Stimulated activated CD4-positive, alpha-beta T cell treated with anti-CD3 and anti-CD28 coated beads, Interleukin-2, amount 100 ng/mL, for 48 hours (primary cell): ENCODE results near the gene SYNM.

Experiments used
- DNase-seq, 2 donors: peaks; one replicate each; pipeline ENCODE4 v3.0.0-alpha.2; 2020

Gene SYNM

DNA sequence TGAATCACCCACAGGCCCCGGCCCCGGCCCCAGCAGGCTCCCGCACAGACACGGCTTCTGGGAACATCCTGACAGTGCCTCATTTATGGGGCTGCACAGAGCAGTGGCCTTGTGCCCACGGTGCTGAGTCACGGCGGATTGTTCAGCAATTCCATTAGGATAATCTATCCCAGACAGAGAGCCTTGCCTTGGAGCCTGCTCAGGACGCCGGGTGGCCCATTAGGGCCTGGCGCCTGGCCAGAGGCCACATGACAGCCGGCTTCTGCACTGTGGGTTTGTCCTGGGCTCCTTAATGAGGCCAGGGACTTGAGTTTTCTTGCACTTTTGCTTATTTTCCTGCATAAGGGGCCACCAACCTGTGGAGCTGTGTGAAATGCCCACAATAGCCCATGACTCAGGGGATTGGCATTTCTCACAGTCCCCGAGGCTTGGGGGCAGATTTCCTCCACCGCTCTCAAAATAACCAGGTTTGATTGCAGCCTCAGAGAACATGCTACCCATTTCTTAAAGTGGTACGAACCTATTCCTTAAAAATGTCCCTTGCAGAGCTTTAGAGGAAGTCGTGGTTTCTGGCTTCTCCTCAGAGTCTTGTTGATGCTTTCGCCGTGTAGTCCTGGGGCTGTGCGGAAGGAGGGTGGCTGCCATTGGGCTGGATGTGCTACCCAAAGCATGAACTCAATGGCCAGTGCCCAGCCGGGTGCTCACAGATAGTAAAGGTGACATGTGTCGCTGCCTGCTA is 19.0 kb downstream of the SYNM start:
- DNase-seq: no peak

DNA sequence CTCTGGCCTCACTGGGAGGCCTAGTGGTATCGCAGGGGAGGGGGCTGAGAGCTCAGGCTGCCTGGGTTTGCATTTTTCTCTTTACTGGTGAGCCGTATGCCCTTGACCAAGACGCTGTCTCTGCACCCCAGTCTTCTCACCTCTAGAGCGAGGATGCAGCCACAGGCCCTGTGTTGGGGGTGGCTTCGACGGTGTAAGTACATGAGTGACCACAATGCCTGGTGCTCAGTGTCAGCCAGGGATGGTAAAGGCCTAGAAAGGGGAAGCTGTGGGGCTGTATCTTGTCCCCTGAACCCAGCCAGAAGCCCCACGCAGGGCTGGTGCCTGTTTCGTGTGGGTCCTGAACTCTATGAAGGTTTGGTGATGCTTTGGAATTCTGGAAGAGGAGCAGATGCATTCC is 19.8 kb downstream of the SYNM start:
- no peak for DNase-seq

GRCh38 chr15:99125061-99125891 is 20.4 kb downstream of the SYNM start:
- no peak for DNase-seq

DNA sequence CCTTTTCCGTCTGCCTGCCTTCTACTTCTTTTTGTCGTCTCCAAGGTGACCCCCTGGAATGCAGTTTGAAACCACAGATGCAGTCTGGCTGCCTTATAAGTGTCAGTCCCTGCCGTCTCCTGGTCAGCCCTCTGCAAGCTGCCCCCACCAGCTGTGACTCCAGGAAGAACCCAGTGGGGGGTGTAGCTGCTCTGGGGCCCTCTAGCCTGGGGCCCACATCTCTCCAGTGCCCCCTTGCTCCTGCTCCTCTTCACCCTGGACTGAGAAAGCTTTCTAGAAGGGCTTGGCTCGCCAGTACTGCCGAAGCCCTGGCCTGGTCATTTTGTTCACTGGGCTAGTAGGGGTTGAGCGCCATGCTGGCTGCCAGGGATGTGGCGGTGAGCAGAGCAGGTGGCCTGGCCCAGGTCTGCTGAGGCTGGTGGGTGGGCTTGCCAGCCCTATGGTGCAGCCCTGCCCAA is 21.3 kb downstream of the SYNM start:
- no peak for DNase-seq

DNA sequence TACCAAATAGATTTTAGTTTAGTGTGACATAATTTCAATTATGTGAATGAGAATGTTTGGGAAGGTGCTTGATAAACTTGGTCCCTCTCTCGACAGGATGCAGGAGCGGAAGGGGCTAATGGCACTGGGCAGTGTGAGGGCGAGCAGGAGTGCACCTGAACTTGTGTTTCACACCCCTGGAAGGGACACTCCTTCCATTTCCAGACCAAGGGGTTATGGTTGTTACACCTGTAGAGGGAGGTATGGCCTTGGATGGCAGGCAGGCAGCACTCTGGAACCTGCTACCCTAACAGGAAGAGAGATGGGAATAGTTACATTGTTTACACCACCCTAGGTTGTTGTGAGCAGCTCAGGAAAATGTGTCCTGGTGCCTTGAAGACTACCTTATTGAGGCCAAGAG is 22.1 kb downstream of the SYNM start:
- DNase-seq: no peak

DNA sequence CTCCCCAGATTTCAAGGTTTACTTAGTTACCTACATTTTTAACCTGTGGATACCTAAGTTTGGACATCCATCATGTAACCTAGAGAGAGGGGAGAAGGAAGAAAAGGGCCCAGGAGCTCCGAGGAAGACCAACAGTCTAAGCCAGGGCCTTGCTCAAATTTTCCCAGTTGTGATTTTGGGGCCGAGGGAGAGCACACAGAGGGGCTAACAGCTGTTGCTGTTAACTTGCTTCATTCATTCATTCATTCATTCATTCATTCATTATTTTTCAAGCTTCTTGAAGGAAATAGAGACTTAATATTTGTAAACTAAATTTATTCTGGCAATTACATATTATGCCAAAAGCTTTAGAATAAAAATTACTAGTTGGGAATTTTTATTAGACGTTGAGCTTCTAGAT is 22.9 kb downstream of the SYNM start:
- DNase-seq: no peak

GRCh38 chr15:99128411-99128810 is 23.5 kb downstream of the SYNM start:
- no peak for DNase-seq

DNA sequence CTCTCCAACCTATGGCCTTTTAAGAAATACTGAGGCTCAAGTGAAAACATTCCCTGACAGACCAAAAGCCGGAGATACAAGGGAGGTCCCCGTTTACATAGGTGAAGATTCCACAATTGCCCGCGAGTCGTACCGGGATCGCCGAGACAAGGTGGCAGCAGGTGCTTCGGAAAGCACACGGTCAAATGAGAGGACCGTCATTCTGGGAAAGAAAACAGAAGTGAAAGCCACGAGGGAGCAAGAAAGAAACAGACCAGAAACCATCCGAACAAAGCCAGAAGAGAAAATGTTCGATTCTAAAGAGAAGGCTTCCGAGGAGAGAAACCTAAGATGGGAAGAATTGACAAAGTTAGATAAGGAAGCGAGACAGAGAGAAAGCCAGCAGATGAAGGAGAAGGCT is 24.8 kb downstream of the SYNM start:
- DNase-seq: no peak

GRCh38 chr15:99130314-99130713 is 25.4 kb downstream of the SYNM start:
- no peak for DNase-seq

GRCh38 chr15:99130765-99131440 is 26.0 kb downstream of the SYNM start:
- no peak for DNase-seq

GRCh38 chr15:99131441-99132023 is 26.7 kb downstream of the SYNM start:
- no peak for DNase-seq

DNA sequence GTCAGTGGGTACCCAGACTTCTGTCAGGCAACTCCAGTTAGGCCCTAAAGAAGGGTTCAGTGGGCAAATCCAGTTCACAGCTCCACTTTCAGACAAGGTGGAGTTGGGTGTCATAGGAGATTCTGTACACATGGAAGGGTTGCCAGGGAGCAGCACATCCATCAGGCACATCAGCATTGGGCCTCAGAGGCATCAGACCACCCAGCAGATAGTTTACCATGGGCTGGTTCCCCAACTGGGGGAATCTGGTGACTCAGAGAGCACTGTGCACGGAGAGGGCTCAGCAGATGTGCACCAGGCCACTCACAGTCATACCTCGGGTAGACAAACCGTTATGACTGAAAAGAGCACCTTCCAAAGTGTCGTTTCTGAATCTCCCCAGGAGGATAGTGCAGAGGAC is 27.2 kb downstream of the SYNM start:
- DNase-seq: no peak

- DNase-seq: no peak
These were observed 27.9 kb downstream of the SYNM start for GRCh38 chr15:99132634-99133287.

- no peak for DNase-seq
These were observed 29.5 kb downstream of the SYNM start for GRCh38 chr15:99134317-99134821.

DNA sequence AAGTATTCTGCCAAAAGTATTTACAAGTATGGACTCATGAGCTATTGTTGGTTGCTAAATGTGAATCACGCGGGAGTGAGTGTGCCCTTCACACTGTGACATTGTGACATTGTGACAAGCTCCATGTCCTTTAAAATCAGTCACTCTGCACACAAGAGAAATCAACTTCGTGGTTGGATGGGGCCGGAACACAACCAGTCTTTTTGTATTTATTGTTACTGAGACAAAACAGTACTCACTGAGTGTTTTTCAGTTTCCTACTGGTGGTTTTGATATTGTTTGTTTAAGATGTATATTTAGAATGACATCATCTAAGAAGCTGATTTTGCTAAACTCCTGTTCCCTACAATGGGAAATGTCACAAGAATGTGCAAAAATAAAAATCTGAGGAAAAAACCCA is 30.3 kb downstream of the SYNM start:
- DNase-seq: no peak

DNA sequence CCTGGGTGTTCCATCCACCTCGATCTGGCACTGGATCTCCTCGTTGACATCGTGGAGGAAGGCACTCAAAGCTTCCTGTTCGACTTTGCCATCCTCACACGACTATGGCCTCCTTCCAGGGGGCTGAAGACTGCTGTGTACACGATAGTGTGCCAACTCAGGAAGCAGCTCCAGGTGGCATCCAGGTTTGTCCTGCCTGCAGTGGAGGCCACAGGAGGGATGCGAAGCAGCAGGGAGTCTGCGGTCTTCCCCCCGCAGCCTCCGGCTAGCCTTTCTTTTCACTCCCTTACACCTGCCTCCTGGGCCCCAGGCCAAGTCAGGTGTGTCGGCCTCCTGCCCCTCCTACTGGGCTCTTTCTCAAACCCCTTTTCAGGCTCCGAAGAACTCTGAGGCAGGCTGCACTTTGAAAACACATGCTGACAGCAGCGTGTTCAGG is 32.2 kb downstream of the SYNM start:
- DNase-seq: no peak

DNA sequence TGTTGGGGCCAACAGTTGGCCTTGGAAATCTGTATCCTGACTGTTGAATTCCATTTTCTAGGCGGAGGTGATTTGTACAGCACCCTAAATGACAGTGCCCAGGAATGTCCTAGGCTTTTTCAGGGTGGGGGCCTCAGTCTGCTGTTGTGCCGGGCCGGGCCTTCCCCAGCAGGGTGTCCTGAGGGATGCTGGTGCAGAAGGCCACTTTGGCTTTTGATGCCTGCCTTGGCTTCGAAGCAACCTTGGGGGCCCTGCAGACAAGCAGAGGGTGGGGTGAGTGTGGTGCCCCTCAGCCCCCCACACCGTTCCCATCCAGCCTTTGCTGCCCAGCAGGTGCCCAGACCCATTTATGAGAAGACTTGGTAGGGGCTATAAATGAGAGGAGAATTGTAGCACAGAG is 33.0 kb downstream of the SYNM start:
- DNase-seq: no peak

GRCh38 chr15:99138491-99138982 is 33.7 kb downstream of the SYNM start:
- DNase-seq: no peak

- DNase-seq: no peak
These were observed 34.4 kb downstream of the SYNM start for GRCh38 chr15:99139276-99139675.

GRCh38 chr15:99140590-99140989 is 35.7 kb downstream of the SYNM start:
- no peak for DNase-seq

- DNase-seq: no peak
These were observed 37.1 kb downstream of the SYNM start for GRCh38 chr15:99141943-99142342.

- no peak for DNase-seq
These were observed 37.7 kb downstream of the SYNM start for GRCh38 chr15:99142562-99142961.
